Activated CD4-positive, alpha-beta T cell treated with anti-CD3 and anti-CD28 coated beads, Interleukin-2, amount 50 U/mL, for 1 hour (primary cell): ENCODE data around the gene TRERF1.

Source experiments
- DNase-seq: peaks from one replicate; pipeline ENCODE4 v3.0.0-alpha.2; 2020

TRERF1 gene

GRCh38 chr6:42179261-42179944, 272.3 kb downstream of the TRERF1 start:
- no peak for DNase-seq

DNA sequence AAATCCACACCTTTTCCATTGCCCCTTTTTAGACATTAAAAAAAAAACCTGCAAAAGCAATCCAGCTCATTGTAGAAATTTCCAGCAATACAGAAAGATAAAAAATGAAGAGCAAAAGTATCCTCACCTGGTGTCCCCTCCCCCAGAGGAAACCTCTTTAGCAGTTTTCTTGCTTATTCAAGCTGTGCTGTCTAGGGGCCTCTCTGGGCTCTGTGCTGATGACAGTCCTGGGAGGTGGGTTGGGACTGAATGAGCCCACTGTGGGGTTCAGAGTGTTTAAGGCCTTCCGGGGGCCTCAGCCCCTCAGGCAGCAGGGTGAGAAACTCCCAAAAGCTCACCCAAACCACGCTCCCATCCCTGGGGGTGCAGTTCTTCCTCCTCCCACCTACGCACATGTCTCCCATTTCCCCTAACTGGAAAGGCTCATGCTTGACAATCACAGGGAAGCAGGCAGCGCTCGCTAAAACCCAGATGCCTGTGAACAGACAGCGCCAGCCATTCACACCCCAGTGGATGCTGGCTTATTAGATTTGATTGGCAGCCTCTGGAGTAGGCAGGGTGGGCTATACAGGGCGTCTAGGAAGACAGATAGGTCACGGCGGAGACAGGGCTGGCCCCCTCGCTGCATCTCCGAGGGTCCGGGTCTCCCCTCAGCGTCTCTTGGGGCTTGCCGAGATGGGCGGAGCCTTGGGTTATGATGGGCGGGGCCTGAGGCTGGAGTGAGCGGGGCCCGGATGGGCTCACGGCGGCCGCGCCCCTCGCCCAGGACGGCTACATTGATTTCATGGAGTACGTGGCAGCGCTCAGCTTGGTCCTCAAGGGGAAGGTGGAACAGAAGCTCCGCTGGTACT, 274.0 kb downstream of the TRERF1 start:
- DNase-seq, result no peak

GRCh38 chr6:42176981-42177380, 274.7 kb downstream of the TRERF1 start:
- no peak for DNase-seq

- DNase-seq, result no peak
These were observed 275.9 kb downstream of the TRERF1 start for GRCh38 chr6:42175860-42176259.
